ENCODE results near the gene CCR1. TPM values are rescaled to one million over a fixed set of nuclear protein-coding genes. Genes with fewer than 3 reads are reported as not detected.

Gene CCR1
- total and polyA plus RNA-seq, 7 donors, result 0.47 to 4.0 (median 1.0) TPM

DNA sequence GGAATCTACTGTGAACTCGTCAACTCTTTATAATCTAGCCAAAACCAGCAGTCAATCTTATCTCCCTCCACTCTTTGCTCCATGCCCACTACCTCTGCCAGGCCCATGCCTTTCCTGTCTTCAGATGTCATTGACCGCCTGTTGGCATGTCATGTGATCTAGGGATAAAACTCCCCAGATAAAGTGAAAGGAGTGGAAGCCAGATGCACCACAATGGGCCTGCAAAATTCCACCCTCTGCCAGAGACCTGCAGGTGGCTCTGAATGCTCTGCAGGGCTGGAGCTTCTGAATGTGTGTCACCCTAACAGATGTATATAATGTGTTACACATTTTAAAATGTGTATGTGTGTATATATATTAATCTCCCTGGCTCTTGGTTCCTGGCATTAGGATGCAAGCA is 31.8 kb upstream of the CCR1 start:
- TF ChIP-seq, protein P1, sequence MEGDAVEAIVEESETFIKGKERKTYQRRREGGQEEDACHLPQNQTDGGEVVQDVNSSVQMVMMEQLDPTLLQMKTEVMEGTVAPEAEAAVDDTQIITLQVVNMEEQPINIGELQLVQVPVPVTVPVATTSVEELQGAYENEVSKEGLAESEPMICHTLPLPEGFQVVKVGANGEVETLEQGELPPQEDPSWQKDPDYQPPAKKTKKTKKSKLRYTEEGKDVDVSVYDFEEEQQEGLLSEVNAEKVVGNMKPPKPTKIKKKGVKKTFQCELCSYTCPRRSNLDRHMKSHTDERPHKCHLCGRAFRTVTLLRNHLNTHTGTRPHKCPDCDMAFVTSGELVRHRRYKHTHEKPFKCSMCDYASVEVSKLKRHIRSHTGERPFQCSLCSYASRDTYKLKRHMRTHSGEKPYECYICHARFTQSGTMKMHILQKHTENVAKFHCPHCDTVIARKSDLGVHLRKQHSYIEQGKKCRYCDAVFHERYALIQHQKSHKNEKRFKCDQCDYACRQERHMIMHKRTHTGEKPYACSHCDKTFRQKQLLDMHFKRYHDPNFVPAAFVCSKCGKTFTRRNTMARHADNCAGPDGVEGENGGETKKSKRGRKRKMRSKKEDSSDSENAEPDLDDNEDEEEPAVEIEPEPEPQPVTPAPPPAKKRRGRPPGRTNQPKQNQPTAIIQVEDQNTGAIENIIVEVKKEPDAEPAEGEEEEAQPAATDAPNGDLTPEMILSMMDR (IDR thresholded peaks at IDR 0.05), result no peak
- no peak for ATAC-seq

GRCh38 chr3:46239301-46239938 is 31.3 kb upstream of the CCR1 start:
- TF ChIP-seq, protein P1 (IDR thresholded peaks at IDR 0.05), result no peak
- intact Hi-C loops (cut with DNase I), result no loop called here
- H3K9me3 ChIP-seq, result no peaks in the 10 kb centered on the region
- H3K27ac ChIP-seq, result no peak overlapping the region
- DNase-seq, result no peak
- H3K4me3 ChIP-seq, result no peak overlapping the region
- WGBS, 3 donors, result 74 to 81% (median 76%) methylated on average over 3 of the region's 3 CpGs
- peaks cover 0 to 5% (median 0%) of the 10 kb centered on the region in 3 donors for H3K27me3 ChIP-seq (ENCODE audit: insufficient read depth in 3 of 3, low read length in 2 of 3)
- ATAC-seq, result no peak
- H3K4me1 ChIP-seq, result no peaks in the 10 kb centered on the region
- H3K36me3 ChIP-seq (ENCODE audit: insufficient read depth in 1 of 2, low read depth in 1 of 2), result no peaks in the 10 kb centered on the region

More for the DNA sequence above, 31.8 kb upstream of the CCR1 start:
- intact Hi-C loops (cut with DNase I), result no loop called here
- no peaks in the 10 kb centered on the region for H3K9me3 ChIP-seq
- H3K36me3 ChIP-seq (ENCODE audit: insufficient read depth in 1 of 2, low read depth in 1 of 2), result no peaks in the 10 kb centered on the region
- WGBS, 3 donors, result 59 to 87% (median 77%) methylated on average over 2 of the region's 2 CpGs
- H3K27ac ChIP-seq, result no peak overlapping the region
- H3K4me1 ChIP-seq, result no peaks in the 10 kb centered on the region
- no peak for DNase-seq
- H3K27me3 ChIP-seq (ENCODE audit: insufficient read depth in 3 of 3, low read length in 2 of 3), result peaks cover 0 to 5% (median 0%) of the 10 kb centered on the region in 3 donors
- H3K4me3 ChIP-seq, result no peak overlapping the region

GRCh38 chr3:46238386-46238785 is 30.3 kb upstream of the CCR1 start:
- intact Hi-C loops (cut with DNase I), result no loop called here
- Histone ChIP-seq H3K4me3 (no peak overlapping the region), H3K4me1 (no peaks in the 10 kb centered on the region), H3K27ac (no peak overlapping the region), H3K27me3 (ENCODE audit: insufficient read depth in 3 of 3, low read length in 2 of 3) (peaks cover 0 to 5% (median 0%) of the 10 kb centered on the region in 3 donors), H3K36me3 (ENCODE audit: insufficient read depth in 1 of 2, low read depth in 1 of 2) (no peaks in the 10 kb centered on the region), H3K9me3 (no peaks in the 10 kb centered on the region)
- TF ChIP-seq, protein P1 (IDR thresholded peaks at IDR 0.05), result no peak
- ATAC-seq (no peak), DNase-seq (no peak)
- 78 to 85% (median 81%) methylated on average over 4 of the region's 4 CpGs for WGBS, 3 donors

DNA sequence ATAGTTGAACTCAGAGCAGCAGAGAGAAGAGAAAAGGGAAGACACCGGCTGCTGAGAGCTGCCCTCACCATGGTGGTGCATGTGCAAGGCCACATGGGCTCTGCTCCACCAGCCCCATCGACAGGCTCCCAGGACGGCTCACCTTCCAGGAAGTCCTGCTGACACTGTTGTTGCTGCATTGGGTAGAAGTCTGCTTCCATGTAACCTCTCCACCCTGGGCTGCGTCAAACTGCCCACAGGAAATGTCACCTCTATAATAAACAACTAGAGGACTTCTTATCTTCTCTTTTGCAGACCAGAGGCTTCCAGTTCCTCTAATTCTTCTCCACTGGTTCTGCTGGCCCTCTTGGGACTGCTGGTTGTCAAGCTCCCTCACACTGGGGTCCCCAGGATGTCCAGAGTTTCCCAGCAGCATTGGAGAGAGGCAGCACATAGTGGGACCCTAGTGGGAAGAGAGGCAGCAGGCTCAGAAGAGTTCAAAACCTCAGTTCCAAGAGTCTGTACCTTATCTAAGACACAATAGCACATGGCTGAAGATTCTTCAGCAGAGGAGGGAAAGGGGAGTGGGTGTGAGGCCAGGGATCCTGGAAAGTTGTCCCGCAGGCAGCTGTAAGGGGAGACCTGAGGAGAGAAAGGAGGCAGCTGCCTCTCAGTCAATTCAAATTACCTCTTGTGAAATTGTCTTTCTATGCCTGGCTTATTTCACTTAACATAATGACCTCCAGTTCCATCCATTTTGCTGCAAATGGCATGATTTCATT is 28.4 kb upstream of the CCR1 start:
- H3K4me1 ChIP-seq, result no peaks in the 10 kb centered on the region
- WGBS, 3 donors, result 65 to 72% (median 68%) methylated on average over 5 of the region's 5 CpGs
- no peaks in the 10 kb centered on the region for H3K36me3 ChIP-seq (ENCODE audit: insufficient read depth in 1 of 2, low read depth in 1 of 2)
- DNase-seq, result no peak
- intact Hi-C loops (cut with DNase I), result no loop called here
- no peak for ATAC-seq
- no peak overlapping the region for H3K27ac ChIP-seq
- peaks cover 0 to 5% (median 0%) of the 10 kb centered on the region in 3 donors for H3K27me3 ChIP-seq (ENCODE audit: insufficient read depth in 3 of 3, low read length in 2 of 3)
- no peaks in the 10 kb centered on the region for H3K9me3 ChIP-seq
- TF ChIP-seq, protein P1 (IDR thresholded peaks at IDR 0.05), result no peak
- H3K4me3 ChIP-seq, result no peak overlapping the region

All from psoas muscle (tissue), 8 donors.